ENCODE measurements around the gene LGR6. TPM values are rescaled to one million over a fixed set of nuclear protein-coding genes. Genes with fewer than 3 reads are reported as not detected.
A peak's percentile ranks its signal among the peaks of the same experiment; 100 is the strongest.

The LGR6 gene
- total and polyA plus RNA-seq, 5 experiments from 2014 or later = 0.25 to 6.2 (median 0.47) TPM; not detected in 2

DNA sequence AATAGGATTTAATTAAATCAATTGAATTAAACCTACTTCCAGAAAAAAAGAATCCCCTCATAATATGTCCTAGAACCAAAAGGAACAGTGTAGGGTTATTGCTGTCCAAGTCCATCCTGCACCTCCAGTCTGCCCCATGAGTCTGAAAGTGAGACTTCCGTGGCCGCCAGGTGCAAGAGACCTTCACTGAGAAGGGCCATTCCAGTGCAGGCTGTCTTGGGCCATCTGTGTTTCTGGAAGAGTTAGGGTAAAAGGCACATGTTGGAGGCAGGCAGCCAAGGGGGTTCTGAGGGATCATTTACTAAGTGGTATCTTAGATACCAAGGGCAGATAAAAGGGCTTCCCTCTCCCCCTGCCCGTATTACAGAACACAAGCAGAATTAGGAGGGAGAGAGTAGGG lies 117.1 kb downstream of the LGR6 start:
- Mint-ChIP-seq H3K27ac (peak overlapping the region in 1 of 10 donors; percentile 73), H3K4me3 (no peak overlapping the region), H3K9me3 (no peaks in the 10 kb centered on the region), H3K4me1 (peaks cover 0 to 5% (median 3%) of the 10 kb centered on the region in 4 donors), H3K27me3 (peaks cover 0 to 12% (median 2%) of the 10 kb centered on the region in 5 donors), H3K36me3 (no peaks in the 10 kb centered on the region)
- DNase-seq = peak in 1 of 10 donors; percentile 30
- POLR2A ChIA-PET = no interaction called here
- no peak for ATAC-seq

DNA sequence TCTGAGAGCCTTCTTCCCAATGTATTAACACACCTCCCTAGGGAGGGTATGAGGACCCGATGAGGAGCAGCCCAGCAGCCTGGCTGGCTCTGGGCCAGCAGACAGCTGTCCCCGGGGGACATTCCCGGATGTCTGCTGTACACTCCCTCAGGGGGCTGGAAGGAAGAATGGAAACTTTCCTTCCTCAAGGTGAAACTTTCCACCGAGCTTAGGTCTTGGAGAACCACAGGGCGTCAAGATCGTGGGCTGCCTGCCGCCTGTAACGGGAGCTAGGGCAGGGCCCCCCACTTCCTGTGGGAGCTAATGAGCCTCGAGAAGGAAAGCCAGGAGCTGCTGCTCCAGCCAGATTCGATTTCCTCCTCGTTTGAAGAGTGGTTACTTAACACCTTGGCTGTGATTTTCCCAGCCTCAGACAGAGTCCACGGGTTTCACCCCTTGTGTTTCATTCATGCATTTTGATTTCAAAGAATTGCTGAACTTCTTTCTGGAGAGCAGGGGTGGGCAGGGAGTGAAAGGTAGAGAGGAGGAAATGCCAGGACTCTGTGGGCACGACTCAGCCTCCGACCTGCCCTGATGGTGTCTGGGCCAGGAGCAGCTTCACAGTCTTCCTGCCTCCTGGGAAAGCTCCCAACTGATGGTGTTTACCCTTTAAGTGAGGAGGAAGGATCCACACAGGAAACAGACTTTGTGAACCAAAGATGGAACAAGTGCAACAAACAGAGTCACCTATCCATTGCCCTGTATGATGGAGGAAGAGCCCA lies 118.5 kb downstream of the LGR6 start:
- POLR2A ChIA-PET = interaction anchor here (1.0 kb wide), 1 partner anchor 12 kb away, joined by 3 read pairs; no protein-coding TSS in a partner anchor
- no peak for ATAC-seq
- no peaks in the 10 kb centered on the region for H3K9me3 Mint-ChIP-seq
- H3K27me3 Mint-ChIP-seq = peaks cover 0 to 12% (median 2%) of the 10 kb centered on the region in 5 donors
- H3K27ac Mint-ChIP-seq = no peak overlapping the region
- no peaks in the 10 kb centered on the region for H3K36me3 Mint-ChIP-seq
- peaks cover 0 to 5% (median 3%) of the 10 kb centered on the region in 4 donors for H3K4me1 Mint-ChIP-seq
- DNase-seq = peak in 1 of 10 donors; percentile 36
- H3K4me3 Mint-ChIP-seq = no peak overlapping the region

DNA sequence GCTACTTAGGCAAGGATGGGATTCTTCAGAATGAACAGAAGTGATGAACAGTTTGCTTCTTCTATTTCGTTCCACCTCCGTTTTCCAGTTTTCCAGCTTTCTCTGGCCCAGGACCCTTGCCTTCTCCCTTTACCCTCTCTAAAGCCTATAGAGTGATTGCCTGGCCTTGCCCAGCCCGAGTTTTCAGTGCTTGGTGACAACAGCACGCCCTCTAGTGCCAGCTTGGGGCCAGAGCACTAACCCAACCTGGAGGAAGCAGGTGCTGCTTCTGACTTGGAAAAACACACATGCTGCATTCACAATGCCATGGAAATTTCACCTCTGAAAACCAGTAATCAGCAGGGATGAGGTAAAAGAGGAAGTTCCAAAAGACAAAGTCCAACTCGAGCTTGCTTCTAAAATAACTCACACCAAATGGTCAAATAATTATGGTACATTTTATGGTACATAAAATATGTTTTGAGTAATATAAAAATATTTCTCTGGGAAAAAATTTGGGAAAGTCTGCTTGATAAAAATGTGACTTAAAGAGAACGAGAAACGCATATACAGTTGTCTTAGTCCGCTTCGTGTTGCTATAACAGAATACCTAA lies 122.1 kb downstream of the LGR6 start:
- peak overlapping the region in 3 of 10 donors; percentile 11 to 60 (median 11) for H3K27ac Mint-ChIP-seq
- peaks cover 0 to 5% (median 3%) of the 10 kb centered on the region in 4 donors for H3K4me1 Mint-ChIP-seq
- POLR2A ChIA-PET = no interaction called here
- no peak overlapping the region for H3K4me3 Mint-ChIP-seq
- no peaks in the 10 kb centered on the region for H3K9me3 Mint-ChIP-seq
- H3K36me3 Mint-ChIP-seq = no peaks in the 10 kb centered on the region
- ATAC-seq (peak; percentile 88 to 94), DNase-seq (peak; percentile 52 to 84 (median 72))
- peaks cover 0 to 14% (median 2%) of the 10 kb centered on the region in 5 donors for H3K27me3 Mint-ChIP-seq

DNA sequence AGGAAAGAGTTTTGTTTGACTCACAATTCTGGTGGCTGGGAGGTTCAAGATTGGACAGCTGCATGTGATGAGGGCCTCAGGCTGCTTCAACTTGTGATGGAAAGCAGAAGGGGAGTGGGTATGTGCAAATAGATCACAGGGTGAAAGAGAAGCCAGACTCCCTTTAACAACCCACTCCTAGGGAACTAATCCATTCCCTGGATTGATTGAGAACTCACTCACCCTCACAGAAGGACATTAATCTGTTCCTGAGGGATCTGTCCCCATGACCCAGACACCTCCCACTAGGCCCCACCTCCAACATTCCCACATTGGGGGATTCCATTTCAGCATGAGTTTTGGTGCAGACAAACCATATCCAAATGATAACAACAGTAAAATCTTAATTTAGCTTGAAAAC lies 122.6 kb downstream of the LGR6 start:
- no peak for DNase-seq
- Mint-ChIP-seq H3K9me3 (no peaks in the 10 kb centered on the region), H3K27me3 (peaks cover 0 to 10% (median 2%) of the 10 kb centered on the region in 5 donors), H3K4me3 (no peak overlapping the region), H3K4me1 (peaks cover 0 to 5% (median 3%) of the 10 kb centered on the region in 4 donors), H3K36me3 (no peaks in the 10 kb centered on the region), H3K27ac (no peak overlapping the region)
- no peak for ATAC-seq
- POLR2A ChIA-PET = interaction anchor here (1.3 kb wide), 1 partner anchor 124 kb away, joined by 4 read pairs; no protein-coding TSS in a partner anchor

DNA sequence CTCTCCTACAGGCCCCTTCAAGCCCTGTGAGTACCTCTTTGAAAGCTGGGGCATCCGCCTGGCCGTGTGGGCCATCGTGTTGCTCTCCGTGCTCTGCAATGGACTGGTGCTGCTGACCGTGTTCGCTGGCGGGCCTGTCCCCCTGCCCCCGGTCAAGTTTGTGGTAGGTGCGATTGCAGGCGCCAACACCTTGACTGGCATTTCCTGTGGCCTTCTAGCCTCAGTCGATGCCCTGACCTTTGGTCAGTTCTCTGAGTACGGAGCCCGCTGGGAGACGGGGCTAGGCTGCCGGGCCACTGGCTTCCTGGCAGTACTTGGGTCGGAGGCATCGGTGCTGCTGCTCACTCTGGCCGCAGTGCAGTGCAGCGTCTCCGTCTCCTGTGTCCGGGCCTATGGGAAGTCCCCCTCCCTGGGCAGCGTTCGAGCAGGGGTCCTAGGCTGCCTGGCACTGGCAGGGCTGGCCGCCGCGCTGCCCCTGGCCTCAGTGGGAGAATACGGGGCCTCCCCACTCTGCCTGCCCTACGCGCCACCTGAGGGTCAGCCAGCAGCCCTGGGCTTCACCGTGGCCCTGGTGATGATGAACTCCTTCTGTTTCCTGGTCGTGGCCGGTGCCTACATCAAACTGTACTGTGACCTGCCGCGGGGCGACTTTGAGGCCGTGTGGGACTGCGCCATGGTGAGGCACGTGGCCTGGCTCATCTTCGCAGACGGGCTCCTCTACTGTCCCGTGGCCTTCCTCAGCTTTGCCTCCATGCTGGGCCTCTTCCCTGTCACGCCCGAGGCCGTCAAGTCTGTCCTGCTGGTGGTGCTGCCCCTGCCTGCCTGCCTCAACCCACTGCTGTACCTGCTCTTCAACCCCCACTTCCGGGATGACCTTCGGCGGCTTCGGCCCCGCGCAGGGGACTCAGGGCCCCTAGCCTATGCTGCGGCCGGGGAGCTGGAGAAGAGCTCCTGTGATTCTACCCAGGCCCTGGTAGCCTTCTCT lies 124.6 kb downstream of the LGR6 start:
- Mint-ChIP-seq H3K27me3 (peaks cover 0 to 8% (median 2%) of the 10 kb centered on the region in 5 donors), H3K9me3 (no peaks in the 10 kb centered on the region), H3K4me3 (no peak overlapping the region), H3K27ac (no peak overlapping the region), H3K36me3 (no peaks in the 10 kb centered on the region), H3K4me1 (no peaks in the 10 kb centered on the region)
- ATAC-seq (no peak), DNase-seq (no peak)
- POLR2A ChIA-PET = no interaction called here

DNA sequence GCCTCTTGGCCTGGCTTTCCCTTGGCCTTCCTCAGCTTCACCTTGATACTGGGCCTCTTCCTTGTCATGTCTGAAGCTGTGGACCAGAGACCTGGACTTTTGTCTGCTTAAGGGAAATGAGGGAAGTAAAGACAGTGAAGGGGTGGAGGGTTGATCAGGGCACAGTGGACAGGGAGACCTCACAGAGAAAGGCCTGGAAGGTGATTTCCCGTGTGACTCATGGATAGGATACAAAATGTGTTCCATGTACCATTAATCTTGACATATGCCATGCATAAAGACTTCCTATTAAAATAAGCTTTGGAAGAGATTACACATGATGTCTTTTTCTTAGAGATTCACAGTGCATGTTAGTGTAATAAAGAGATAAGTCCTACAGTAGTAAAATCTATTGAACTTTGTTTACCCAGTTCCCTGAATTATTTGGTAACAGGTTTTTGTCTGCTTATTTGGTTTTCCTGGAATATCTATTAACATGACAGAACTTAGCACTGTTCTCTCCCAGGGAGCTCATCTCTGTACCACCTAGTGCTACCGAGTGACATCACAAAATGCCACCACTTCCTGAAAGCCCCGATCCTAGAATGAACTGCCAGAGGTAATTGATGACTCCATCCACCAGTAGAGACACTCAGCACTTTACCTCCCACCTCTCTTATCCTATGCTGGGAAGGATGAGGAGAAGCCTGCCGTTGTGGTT lies 125.9 kb downstream of the LGR6 start:
- POLR2A ChIA-PET = no interaction called here
- Mint-ChIP-seq H3K9me3 (no peaks in the 10 kb centered on the region), H3K36me3 (no peaks in the 10 kb centered on the region), H3K4me3 (no peak overlapping the region), H3K27me3 (peaks cover 0 to 4% (median 2%) of the 10 kb centered on the region in 5 donors), H3K4me1 (no peaks in the 10 kb centered on the region), H3K27ac (no peak overlapping the region)
- DNase-seq (no peak), ATAC-seq (no peak)

DNA sequence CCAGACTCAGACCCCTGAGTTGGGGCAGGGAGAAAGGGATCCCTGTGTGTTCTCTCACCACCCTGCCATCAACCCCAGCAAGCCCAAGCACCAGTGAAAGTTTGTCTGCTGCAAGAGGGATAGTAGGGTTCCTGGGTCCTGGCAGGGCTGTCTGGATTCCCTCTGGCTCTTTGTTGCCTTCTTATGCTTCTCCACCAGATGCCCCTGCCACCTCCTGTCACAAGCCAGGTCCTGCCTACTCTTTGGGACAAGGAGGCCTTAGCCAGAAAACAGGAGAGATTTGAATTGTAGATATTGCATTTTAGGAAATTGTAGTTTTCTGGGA lies 126.4 kb downstream of the LGR6 start:
- POLR2A ChIA-PET = no interaction called here
- DNase-seq (no peak), ATAC-seq (no peak)
- Mint-ChIP-seq H3K27ac (peak overlapping the region in 1 of 10 donors; percentile 46), H3K4me1 (no peaks in the 10 kb centered on the region), H3K27me3 (peaks cover 0 to 4% (median 2%) of the 10 kb centered on the region in 5 donors), H3K4me3 (no peak overlapping the region), H3K36me3 (no peaks in the 10 kb centered on the region), H3K9me3 (no peaks in the 10 kb centered on the region)

DNA sequence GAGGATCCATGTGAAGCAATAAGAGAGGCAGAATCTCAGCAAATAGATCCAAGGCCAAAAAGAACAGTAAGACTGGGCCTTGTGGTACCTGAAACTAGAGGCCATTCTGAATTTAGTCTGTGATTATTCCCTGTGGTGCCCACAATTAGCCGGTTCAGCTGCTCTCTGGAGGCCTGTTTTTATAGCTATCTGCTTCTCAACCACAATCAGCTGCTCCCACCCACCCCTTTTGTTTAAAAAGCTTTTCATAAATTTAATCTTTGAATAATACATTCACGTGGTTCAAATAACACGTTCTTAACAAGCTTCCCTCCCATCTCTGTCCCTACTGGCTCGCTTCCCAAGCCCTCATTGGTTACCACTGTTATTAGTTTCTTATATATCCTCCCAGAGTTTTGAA lies 130.1 kb downstream of the LGR6 start:
- Mint-ChIP-seq H3K27ac (no peak overlapping the region), H3K36me3 (no peaks in the 10 kb centered on the region), H3K27me3 (no peaks in the 10 kb centered on the region), H3K4me3 (no peak overlapping the region), H3K4me1 (no peaks in the 10 kb centered on the region), H3K9me3 (no peaks in the 10 kb centered on the region)
- ATAC-seq = no peak
- no peak for DNase-seq
- POLR2A ChIA-PET = no interaction called here

DNA sequence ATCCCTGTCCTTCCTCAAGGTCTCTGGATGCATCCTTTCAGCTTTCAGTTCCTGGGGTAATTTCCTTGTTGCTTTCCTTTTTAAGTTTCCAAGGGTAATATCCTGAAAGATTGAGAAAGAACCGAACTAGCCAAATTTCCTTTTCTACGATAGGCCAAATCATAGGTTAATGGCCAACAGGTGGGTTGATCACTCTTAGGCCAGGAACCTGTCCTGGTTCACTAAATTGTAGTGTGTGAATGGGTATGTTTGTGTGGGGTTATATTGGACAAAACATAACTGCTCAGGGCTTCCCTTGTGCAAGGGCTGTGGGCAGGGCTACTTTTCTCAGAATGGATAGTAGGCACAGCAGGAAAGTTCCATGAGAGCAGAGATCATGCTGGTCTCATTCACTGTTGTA lies 131.0 kb downstream of the LGR6 start:
- H3K4me3 Mint-ChIP-seq = no peak overlapping the region
- H3K27me3 Mint-ChIP-seq = no peaks in the 10 kb centered on the region
- peaks cover 0 to 2% (median 0%) of the 10 kb centered on the region in 3 donors for H3K36me3 Mint-ChIP-seq
- POLR2A ChIA-PET = no interaction called here
- H3K27ac Mint-ChIP-seq = no peak overlapping the region
- ATAC-seq (no peak), DNase-seq (no peak)
- no peaks in the 10 kb centered on the region for H3K9me3 Mint-ChIP-seq
- H3K4me1 Mint-ChIP-seq = no peaks in the 10 kb centered on the region

DNA sequence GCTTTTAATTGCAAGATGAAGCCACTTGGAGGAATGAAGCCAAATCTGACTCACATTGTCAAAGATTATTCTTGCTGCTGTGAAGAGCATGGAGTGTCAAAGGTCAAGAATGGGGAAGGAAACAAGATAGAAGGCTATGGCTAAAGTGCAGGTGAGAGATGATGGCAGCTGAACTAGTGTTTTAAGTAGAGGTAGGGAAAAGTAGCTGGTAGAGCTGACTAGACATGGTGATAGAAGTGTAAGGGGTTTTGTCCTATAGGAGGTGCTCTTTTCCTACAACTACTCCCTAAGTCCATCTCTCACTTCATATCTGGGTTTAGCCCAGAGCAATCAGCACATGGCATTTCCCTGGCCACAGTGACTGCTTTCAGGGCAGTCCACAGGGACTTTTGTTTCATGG lies 136.3 kb downstream of the LGR6 start:
- Mint-ChIP-seq H3K4me1 (no peaks in the 10 kb centered on the region), H3K36me3 (peaks cover 5 to 45% (median 14%) of the 10 kb centered on the region in 3 donors), H3K27me3 (no peaks in the 10 kb centered on the region), H3K9me3 (no peaks in the 10 kb centered on the region), H3K4me3 (no peak overlapping the region), H3K27ac (peak overlapping the region in 1 of 10 donors; percentile 6)
- DNase-seq (no peak), ATAC-seq (no peak)
- POLR2A ChIA-PET = no interaction called here

DNA sequence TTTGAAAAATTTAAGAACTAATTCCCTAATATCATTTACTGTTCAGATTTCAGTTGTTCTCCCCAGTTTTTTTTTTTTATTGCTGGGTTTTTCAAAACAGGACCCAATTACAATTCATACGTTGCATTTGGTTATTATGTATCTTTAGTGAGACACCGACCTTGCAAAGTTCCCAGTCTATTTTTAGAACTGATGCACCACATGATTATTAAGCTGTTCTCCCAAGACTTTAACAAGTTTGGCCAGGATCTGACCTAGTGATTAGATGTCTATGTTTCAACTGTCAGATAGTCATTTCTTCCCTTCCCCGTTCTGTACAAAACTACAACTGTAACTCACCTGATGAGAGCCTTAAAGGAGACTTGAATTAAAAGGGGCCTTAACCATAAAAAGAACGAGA lies 140.3 kb downstream of the LGR6 start:
- no peak overlapping the region for H3K27ac Mint-ChIP-seq

More for the DNA sequence above, 140.3 kb downstream of the LGR6 start:
- DNase-seq (no peak), ATAC-seq (no peak)
- H3K9me3 Mint-ChIP-seq = no peaks in the 10 kb centered on the region
- H3K4me3 Mint-ChIP-seq = no peak overlapping the region
- peaks cover 5 to 50% (median 14%) of the 10 kb centered on the region in 3 donors for H3K36me3 Mint-ChIP-seq
- no peaks in the 10 kb centered on the region for H3K4me1 Mint-ChIP-seq
- POLR2A ChIA-PET = no interaction called here
- no peaks in the 10 kb centered on the region for H3K27me3 Mint-ChIP-seq
